Suprapubic skin (tissue), 3 donors: ENCODE data around the gene EMC9.

ENCODE experiments used
- CTCF ChIP-seq, 2 donors: fragments of 200-600 bp in 1 of 2; fragments of 450-650 bp in 1 of 2; sonication (generic) in 1 of 2; IDR thresholded peaks; one replicate each; pipeline ENCODE4 v1.5.1; 2016 to 2019; ENCODE audit warnings: antibody characterized with exemption in 2 of 2, mild to moderate bottlenecking in 1 of 2, moderate library complexity in 1 of 2
- POLR2A ChIP-seq, 2 donors: fragments of 450-650 bp; IDR thresholded peaks; one replicate each; pipeline ENCODE4 v1.6.1; 2017; ENCODE audit warnings: antibody characterized with exemption in 2 of 2, mild to moderate bottlenecking in 2 of 2, moderate library complexity in 2 of 2

DNA sequence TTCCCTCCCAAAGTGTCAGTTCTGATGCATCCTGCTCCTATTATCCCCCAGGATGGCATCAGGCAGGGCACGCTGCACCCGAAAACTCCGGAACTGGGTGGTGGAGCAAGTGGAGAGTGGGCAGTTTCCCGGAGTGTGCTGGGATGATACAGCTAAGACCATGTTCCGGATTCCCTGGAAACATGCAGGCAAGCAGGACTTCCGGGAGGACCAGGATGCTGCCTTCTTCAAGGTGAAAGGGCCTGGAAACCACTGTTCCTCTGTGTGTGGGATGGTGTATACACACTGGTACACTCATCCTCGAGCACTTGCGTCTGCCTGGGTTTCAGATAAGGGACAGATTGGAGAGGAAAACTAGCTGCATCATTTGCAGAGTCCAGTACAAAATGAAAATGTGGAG is 20.7 kb upstream of the EMC9 start:
- TF ChIP-seq CTCF (IDR thresholded peaks at IDR 0.05) (no peak), POLR2A (IDR thresholded peaks at IDR 0.05) (no peak)
